Measurements from ENCODE around the gene EBI3.

DNA sequence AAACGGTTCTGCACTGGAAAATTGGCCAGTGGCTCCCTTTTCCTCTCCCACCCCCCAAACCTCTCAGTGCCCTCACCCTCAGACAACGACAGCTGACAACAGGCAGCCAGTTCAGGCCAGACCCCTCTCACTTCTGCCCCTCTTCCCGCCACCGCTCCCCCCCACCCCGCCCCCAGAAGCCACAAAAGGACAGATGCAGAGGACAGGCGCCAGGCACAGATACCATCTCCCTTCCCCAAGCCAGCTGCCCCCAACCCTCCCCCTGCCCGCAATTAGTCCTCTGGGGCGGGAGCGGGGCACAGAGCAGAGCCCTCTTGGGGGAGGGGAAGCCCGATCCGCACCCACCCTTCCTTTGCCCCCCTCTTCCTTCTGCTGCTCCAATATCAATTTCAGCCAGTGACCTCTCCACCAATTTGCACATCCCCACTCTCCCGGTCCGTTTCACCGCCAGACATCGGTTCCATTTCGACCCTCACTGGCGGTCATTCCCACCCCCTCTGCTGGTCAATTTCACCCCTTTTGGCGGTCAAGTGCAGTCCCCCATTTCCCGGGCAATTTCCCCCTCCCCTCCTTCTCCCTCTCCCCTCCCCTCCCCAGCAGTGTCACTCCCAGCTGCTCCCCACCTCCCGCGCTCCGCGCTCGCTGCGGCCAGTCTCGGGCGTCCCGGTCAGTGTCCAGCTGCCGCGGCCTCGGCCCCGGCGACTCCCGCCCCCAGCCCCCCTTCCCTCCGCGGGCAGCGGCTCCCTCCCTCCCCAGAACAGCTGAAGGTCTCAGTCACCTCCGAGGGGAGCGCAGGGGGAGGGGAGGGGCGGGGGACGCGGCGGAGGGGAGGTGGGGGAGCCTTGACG lies 49.3 kb downstream of the EBI3 start, which contains the start of gene SHD:
- no peak for TF ChIP-seq POLR2A (IDR thresholded peaks at IDR 0.05)
- TF ChIP-seq, protein P1, sequence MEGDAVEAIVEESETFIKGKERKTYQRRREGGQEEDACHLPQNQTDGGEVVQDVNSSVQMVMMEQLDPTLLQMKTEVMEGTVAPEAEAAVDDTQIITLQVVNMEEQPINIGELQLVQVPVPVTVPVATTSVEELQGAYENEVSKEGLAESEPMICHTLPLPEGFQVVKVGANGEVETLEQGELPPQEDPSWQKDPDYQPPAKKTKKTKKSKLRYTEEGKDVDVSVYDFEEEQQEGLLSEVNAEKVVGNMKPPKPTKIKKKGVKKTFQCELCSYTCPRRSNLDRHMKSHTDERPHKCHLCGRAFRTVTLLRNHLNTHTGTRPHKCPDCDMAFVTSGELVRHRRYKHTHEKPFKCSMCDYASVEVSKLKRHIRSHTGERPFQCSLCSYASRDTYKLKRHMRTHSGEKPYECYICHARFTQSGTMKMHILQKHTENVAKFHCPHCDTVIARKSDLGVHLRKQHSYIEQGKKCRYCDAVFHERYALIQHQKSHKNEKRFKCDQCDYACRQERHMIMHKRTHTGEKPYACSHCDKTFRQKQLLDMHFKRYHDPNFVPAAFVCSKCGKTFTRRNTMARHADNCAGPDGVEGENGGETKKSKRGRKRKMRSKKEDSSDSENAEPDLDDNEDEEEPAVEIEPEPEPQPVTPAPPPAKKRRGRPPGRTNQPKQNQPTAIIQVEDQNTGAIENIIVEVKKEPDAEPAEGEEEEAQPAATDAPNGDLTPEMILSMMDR (IDR thresholded peaks at IDR 0.05) = no peak

Data from heart left ventricle (tissue), 13 donors.